ENCODE measurements around the gene STPG3. TPM values are rescaled to one million over a fixed set of nuclear protein-coding genes. Genes with fewer than 3 reads are reported as not detected.
A peak's percentile ranks its signal among the peaks of the same experiment; 100 is the strongest.

The STPG3 gene
- total and polyA plus RNA-seq, 9 of the 15 experiments (the other 6 are each of a cell fraction or from before 2014, with no cell fraction given) = not detected

GRCh38 chr9:137302118-137302448 lies 51.0 kb downstream of the STPG3 start, which contains the start of gene NRARP (continued):
- TF ChIP-seq MBD1 (CRISPR knock-in tag; IDR thresholded peaks at IDR 0.05) = no peak

GRCh38 chr9:137302449-137303150 lies 51.5 kb downstream of the STPG3 start:
- Histone ChIP-seq H3K27me3 (ENCODE audit: control insufficient read depth in 2 of 2, insufficient read depth in 2 of 2, low read length in 2 of 2) (no peaks in the 10 kb centered on the region), H3K4me1 (replicated peaks in 1 of 2; ENCODE audit: control insufficient read depth in 2 of 2, insufficient read depth in 2 of 2, low read length in 2 of 2) (peaks cover 27 to 86% of the 10 kb centered on the region in 2 experiments), H3K36me3 (ENCODE audit: control insufficient read depth, insufficient read depth, low read length) (peaks cover 8% of the 10 kb centered on the region; the same call in 1 of the 3 replicates), H3K4me3 (peak overlapping the region; percentile 46), H3K4me2 (ENCODE audit: insufficient read depth, low read length) (peak overlapping the region; percentile 60), H3K9me1 (ENCODE audit: control insufficient read depth, insufficient read depth, low read length) (peaks cover 7% of the 10 kb centered on the region), H3K9me3 (replicated peaks; ENCODE audit: control insufficient read depth, insufficient read depth, low read depth, low read length) (no peaks in the 10 kb centered on the region), H3K27ac (ENCODE audit: extremely low read depth, low read depth, low read length) (peak overlapping the region; percentile 83), H2AFZ (ENCODE audit: low read depth, low read length) (peak overlapping the region; percentile 51), H3K9ac (ENCODE audit: insufficient read depth in 1 of 2, low read depth in 2 of 2, low read length in 2 of 2) (peak overlapping the region; percentile 63 to 91), H3K79me2 (ENCODE audit: control insufficient read depth, insufficient read depth, low read length) (peaks cover 28% of the 10 kb centered on the region), H4K20me1 (replicated peaks; ENCODE audit: control insufficient read depth, insufficient read depth, low read length) (peaks cover 13% of the 10 kb centered on the region)
- CTCF ChIA-PET (ENCODE audit: low intra/inter-chr PET ratio) = interaction anchor here (0.7 kb wide), 1 partner anchor 143 kb away, joined by 4 read pairs; no protein-coding TSS in a partner anchor
- POLR2A ChIA-PET = interaction anchor here (0.7 to 2.3 kb wide), 14 partner anchors 11 to 173 kb away, joined by 3 to 10 read pairs (median 6); partner anchors contain the start of genes ANAPC2 and SSNA1
- FAIRE-seq (no peak), DNase-seq (ENCODE audit: extremely low read depth in 1 of 4, low spot score in 3 of 4) (peak in 2 of 4 experiments; percentile 94 to 95), ATAC-seq (peak; percentile 24)
- intact Hi-C loops (cut with micrococcal nuclease) (loop anchor here (5.0 to 10.0 kb wide), 4 partner anchors 60 to 230 kb away; partner anchors contain the start of genes EXD3, NOXA1 and TUBB4B), in situ Hi-C loops (cut with MboI) (no loop called here)
- TSS peak; percentile 69 for BruUV-seq (replicated peaks)
- WGBS (ENCODE audit: insufficient coverage, low coverage, missing lambda C conversion rate) = 10% methylated on average over 42 of the region's 78 CpGs
- no peak for TF ChIP-seq POLR3G (IDR thresholded peaks at IDR 0.05; ENCODE audit: extremely low read depth, insufficient read length, insufficient replicate concordance)
- TF ChIP-seq NKRF (IDR thresholded peaks at IDR 0.05; ENCODE audit: borderline replicate concordance) = peak; percentile 23; the same call in 1 of the 2 replicates
- no peak for TF ChIP-seq MITF (IDR thresholded peaks at IDR 0.05)
- no peak for TF ChIP-seq FOXM1 (IDR thresholded peaks at IDR 0.05; ENCODE audit: low read depth)
- TF ChIP-seq FOXM1 (CRISPR knock-in tag; IDR thresholded peaks at IDR 0.05; ENCODE audit: low read depth) = peak; percentile 81
- no peak for TF ChIP-seq NR2C2 (CRISPR knock-in tag; IDR thresholded peaks at IDR 0.05)
- no peak for TF ChIP-seq NR2C2 (tag; IDR thresholded peaks at IDR 0.05)
- TF ChIP-seq MYNN (IDR thresholded peaks at IDR 0.05) = no peak
- TF ChIP-seq MYNN (CRISPR knock-in tag; IDR thresholded peaks at IDR 0.05) = no peak
- no peak for TF ChIP-seq TEAD2 (tag; IDR thresholded peaks at IDR 0.05)
- TF ChIP-seq ZC3H4 (CRISPR knock-in tag; IDR thresholded peaks at IDR 0.05; ENCODE audit: borderline replicate concordance) = peak; percentile 81; the same call in 1 of the 2 replicates
- peak; percentile 46; the same call in 1 of the 2 replicates for TF ChIP-seq HMGXB4 (CRISPR knock-in tag; IDR thresholded peaks at IDR 0.05)
